ENCODE measurements around the gene ERF.

The ERF gene

GRCh38 chr19:42254089-42254849, 659 bp downstream of the ERF start:
- 0 out of 4 replicates have a peak, but pooled peaks of 1 of the 2 experiments have one; percentile 38 for TF ChIP-seq REST (IDR thresholded peaks at IDR 0.05; ENCODE audit: insufficient read depth in 1 of 2, low read depth in 2 of 2, low read length in 2 of 2)
- TF ChIP-seq POLR2AphosphoS5 (IDR thresholded peaks at IDR 0.05; ENCODE audit: low read depth, low read length): peak; percentile 63
- peak; percentile 59; the same call in 1 of the 2 replicates for TF ChIP-seq TAF1 (IDR thresholded peaks at IDR 0.05; ENCODE audit: borderline replicate concordance, insufficient read depth, low read length)
- TF ChIP-seq FOXP2 (optimal IDR thresholded peaks at IDR 0.05; ENCODE audit: borderline replicate concordance, extremely low read depth, extremely low read length, insufficient read depth): no peak
- TF ChIP-seq SIN3A (IDR thresholded peaks at IDR 0.05; ENCODE audit: borderline replicate concordance, insufficient read depth, low read length): 0 out of 2 replicates have a peak, but pooled peaks have one; percentile 18

- TF ChIP-seq FOXP2 (optimal IDR thresholded peaks at IDR 0.05; ENCODE audit: borderline replicate concordance, extremely low read depth, extremely low read length, insufficient read depth): no peak
- peak; percentile 86 for TF ChIP-seq POLR2AphosphoS5 (IDR thresholded peaks at IDR 0.05; ENCODE audit: low read depth, low read length)
- TF ChIP-seq SIN3A (IDR thresholded peaks at IDR 0.05; ENCODE audit: borderline replicate concordance, insufficient read depth, low read length): peak; percentile 83; the same call in 1 of the 2 replicates
- peak in 1 of 2 experiments; percentile 63; a peak in 2 of 4 replicates for TF ChIP-seq REST (IDR thresholded peaks at IDR 0.05; ENCODE audit: insufficient read depth in 1 of 2, low read depth in 2 of 2, low read length in 2 of 2)
- TF ChIP-seq TAF1 (IDR thresholded peaks at IDR 0.05; ENCODE audit: borderline replicate concordance, insufficient read depth, low read length): peak; percentile 82; the same call in 1 of the 2 replicates
These were observed 1.5 kb downstream of the ERF start for GRCh38 chr19:42253245-42254088.

GRCh38 chr19:42252365-42253244, 2.3 kb downstream of the ERF start:
- TF ChIP-seq SIN3A (IDR thresholded peaks at IDR 0.05; ENCODE audit: borderline replicate concordance, insufficient read depth, low read length) (0 out of 2 replicates have a peak, but pooled peaks have one; percentile 49), POLR2AphosphoS5 (IDR thresholded peaks at IDR 0.05; ENCODE audit: low read depth, low read length) (no peak; the same call in 1 of the 2 replicates)

GRCh38 chr19:42251572-42252358, 3.2 kb downstream of the ERF start:
- TF ChIP-seq SIN3A (IDR thresholded peaks at IDR 0.05; ENCODE audit: borderline replicate concordance, insufficient read depth, low read length): no peak
- no peak for TF ChIP-seq TAF1 (IDR thresholded peaks at IDR 0.05; ENCODE audit: borderline replicate concordance, insufficient read depth, low read length)
- no peak for TF ChIP-seq FOXP2 (optimal IDR thresholded peaks at IDR 0.05; ENCODE audit: borderline replicate concordance, extremely low read depth, extremely low read length, insufficient read depth)
- no peak for TF ChIP-seq REST (IDR thresholded peaks at IDR 0.05; ENCODE audit: insufficient read depth in 1 of 2, low read depth in 2 of 2, low read length in 2 of 2)
- no peak; the same call in 1 of the 2 replicates for TF ChIP-seq POLR2AphosphoS5 (IDR thresholded peaks at IDR 0.05; ENCODE audit: low read depth, low read length)

All from PFSK-1 (cell line).